HEK293 (cell line): ENCODE results near the gene TUBGCP6.

ENCODE experiments used
- GLI4 ChIP-seq: fragments of 450-650 bp; formaldehyde crosslinking; IDR thresholded peaks from 2 replicates; pipeline ENCODE4 v1.5.1; 2016; ENCODE audit warnings: missing biosample characterization, missing genetic modification characterization
- IKZF3 ChIP-seq: fragments of 450-650 bp; IDR thresholded peaks from 2 replicates; pipeline ENCODE4 v1.5.0; 2018; ENCODE audit warnings: missing biosample characterization, mild to moderate bottlenecking, missing genetic modification characterization, moderate library complexity
- KLF1 ChIP-seq: fragments of 450-650 bp; formaldehyde crosslinking; IDR thresholded peaks from 2 replicates; pipeline ENCODE4 v1.5.1; 2016; ENCODE audit warnings: missing biosample characterization, missing genetic modification characterization
- KLF9 ChIP-seq: fragments of 450-650 bp; formaldehyde crosslinking; IDR thresholded peaks from 2 replicates; pipeline ENCODE4 v1.5.1; 2016; ENCODE audit warnings: missing biosample characterization, missing genetic modification characterization, low read depth
- MYNN ChIP-seq: fragments of 450-650 bp; formaldehyde crosslinking; IDR thresholded peaks from 2 replicates; pipeline ENCODE4 v1.5.1; 2016; ENCODE audit warnings: missing biosample characterization, missing genetic modification characterization, borderline replicate concordance
- ZBTB48 ChIP-seq: fragments of 450-650 bp; formaldehyde crosslinking; IDR thresholded peaks from 2 replicates; pipeline ENCODE4 v1.5.1; 2016; ENCODE audit warnings: missing biosample characterization, missing genetic modification characterization
- ZNF132 ChIP-seq: fragments of 450-650 bp; formaldehyde crosslinking; IDR thresholded peaks from 2 replicates; pipeline ENCODE4 v1.5.1; 2017; ENCODE audit warnings: missing biosample characterization, missing genetic modification characterization, borderline replicate concordance
- ZNF133 ChIP-seq: fragments of 450-650 bp; formaldehyde crosslinking; IDR thresholded peaks from 2 replicates; pipeline ENCODE4 v1.5.1; 2016; ENCODE audit warnings: missing biosample characterization, missing genetic modification characterization
- ZNF16 ChIP-seq: fragments of 450-650 bp; formaldehyde crosslinking; IDR thresholded peaks from 2 replicates; pipeline ENCODE4 v1.5.1; 2016; ENCODE audit warnings: low read depth, missing biosample characterization, missing genetic modification characterization
- ZNF311 ChIP-seq: fragments of 450-650 bp; formaldehyde crosslinking; IDR thresholded peaks from 2 replicates; pipeline ENCODE4 v1.5.1; 2017; ENCODE audit warnings: missing biosample characterization, missing genetic modification characterization, borderline replicate concordance
- ZNF449 ChIP-seq: fragments of 450-650 bp; formaldehyde crosslinking; IDR thresholded peaks from 2 replicates; pipeline ENCODE4 v1.5.1; 2017; ENCODE audit warnings: missing biosample characterization, mild to moderate bottlenecking, missing genetic modification characterization, moderate library complexity
- ZNF48 ChIP-seq: fragments of 450-650 bp; formaldehyde crosslinking; IDR thresholded peaks from 2 replicates; pipeline ENCODE4 v1.5.1; 2016; ENCODE audit warnings: missing biosample characterization, missing genetic modification characterization
- ZNF501 ChIP-seq: fragments of 450-650 bp; formaldehyde crosslinking; IDR thresholded peaks from 2 replicates; pipeline ENCODE4 v1.5.1; 2016; ENCODE audit warnings: missing biosample characterization, missing genetic modification characterization
- ZNF549 ChIP-seq: fragments of 450-650 bp; IDR thresholded peaks from 2 replicates; pipeline ENCODE4 v1.5.1; 2018; ENCODE audit warnings: missing biosample characterization, missing genetic modification characterization, mild to moderate bottlenecking, inconsistent platforms, moderate library complexity
- ZNF555 ChIP-seq: fragments of 450-650 bp; formaldehyde crosslinking; conservative IDR thresholded peaks from 2 replicates; pipeline ENCODE4 v1.5.1; 2017; ENCODE audit warnings: missing biosample characterization, mild to moderate bottlenecking, missing genetic modification characterization, inconsistent platforms
- ZNF571 ChIP-seq: fragments of 450-650 bp; formaldehyde crosslinking; IDR thresholded peaks from 2 replicates; pipeline ENCODE4 v1.5.0; 2017; ENCODE audit warnings: missing biosample characterization, missing genetic modification characterization
- ZNF610 ChIP-seq: fragments of 450-650 bp; formaldehyde crosslinking; IDR thresholded peaks from 2 replicates; pipeline ENCODE4 v1.5.1; 2016; ENCODE audit warnings: missing biosample characterization, missing genetic modification characterization, borderline replicate concordance
- ZSCAN16 ChIP-seq: fragments of 450-650 bp; formaldehyde crosslinking; IDR thresholded peaks from 2 replicates; pipeline ENCODE4 v1.5.1; 2016; ENCODE audit warnings: missing biosample characterization, missing genetic modification characterization
- ZSCAN23 ChIP-seq: fragments of 450-650 bp; formaldehyde crosslinking; IDR thresholded peaks from 2 replicates; pipeline ENCODE4 v1.5.1; 2016; ENCODE audit warnings: missing biosample characterization, missing genetic modification characterization
- TF ChIP-seq, protein P1 (sequence below): fragments of 450-650 bp; formaldehyde crosslinking; IDR thresholded peaks from 2 replicates; pipeline ENCODE4 v1.5.1; 2016; ENCODE audit warnings: missing biosample characterization, missing genetic modification characterization
- TF ChIP-seq, protein P2 (sequence below): fragments of 450-650 bp; IDR thresholded peaks from 2 replicates; pipeline ENCODE4 v1.5.1; 2018; ENCODE audit warnings: missing biosample characterization, missing genetic modification characterization
- TF ChIP-seq, protein P3 (sequence below): fragments of 450-650 bp; formaldehyde crosslinking; IDR thresholded peaks from 2 replicates; pipeline ENCODE4 v1.5.1; 2016; ENCODE audit warnings: missing biosample characterization, missing genetic modification characterization
- TF ChIP-seq, protein P4 (sequence below): fragments of 450-650 bp; formaldehyde crosslinking; IDR thresholded peaks from 2 replicates; pipeline ENCODE4 v1.5.1; 2016; ENCODE audit warnings: missing biosample characterization, missing genetic modification characterization, borderline replicate concordance

TUBGCP6 gene

GRCh38 chr22:50245214-50246072 is 620 bp upstream of the TUBGCP6 start (continued):
- TF ChIP-seq ZNF610: no peak
- peak; percentile 88 for TF ChIP-seq KLF1
- no peak for TF ChIP-seq ZNF16 (tag by site-specific recombination)
- no peak for TF ChIP-seq ZNF48
- TF ChIP-seq ZNF555 (tag by site-specific recombination): no peak
- no peak for TF ChIP-seq ZNF133 (tag by site-specific recombination)
- TF ChIP-seq ZNF132 (tag by site-specific recombination): no peak
- no peak for TF ChIP-seq ZNF449 (tag by site-specific recombination)
- TF ChIP-seq, protein P1, sequence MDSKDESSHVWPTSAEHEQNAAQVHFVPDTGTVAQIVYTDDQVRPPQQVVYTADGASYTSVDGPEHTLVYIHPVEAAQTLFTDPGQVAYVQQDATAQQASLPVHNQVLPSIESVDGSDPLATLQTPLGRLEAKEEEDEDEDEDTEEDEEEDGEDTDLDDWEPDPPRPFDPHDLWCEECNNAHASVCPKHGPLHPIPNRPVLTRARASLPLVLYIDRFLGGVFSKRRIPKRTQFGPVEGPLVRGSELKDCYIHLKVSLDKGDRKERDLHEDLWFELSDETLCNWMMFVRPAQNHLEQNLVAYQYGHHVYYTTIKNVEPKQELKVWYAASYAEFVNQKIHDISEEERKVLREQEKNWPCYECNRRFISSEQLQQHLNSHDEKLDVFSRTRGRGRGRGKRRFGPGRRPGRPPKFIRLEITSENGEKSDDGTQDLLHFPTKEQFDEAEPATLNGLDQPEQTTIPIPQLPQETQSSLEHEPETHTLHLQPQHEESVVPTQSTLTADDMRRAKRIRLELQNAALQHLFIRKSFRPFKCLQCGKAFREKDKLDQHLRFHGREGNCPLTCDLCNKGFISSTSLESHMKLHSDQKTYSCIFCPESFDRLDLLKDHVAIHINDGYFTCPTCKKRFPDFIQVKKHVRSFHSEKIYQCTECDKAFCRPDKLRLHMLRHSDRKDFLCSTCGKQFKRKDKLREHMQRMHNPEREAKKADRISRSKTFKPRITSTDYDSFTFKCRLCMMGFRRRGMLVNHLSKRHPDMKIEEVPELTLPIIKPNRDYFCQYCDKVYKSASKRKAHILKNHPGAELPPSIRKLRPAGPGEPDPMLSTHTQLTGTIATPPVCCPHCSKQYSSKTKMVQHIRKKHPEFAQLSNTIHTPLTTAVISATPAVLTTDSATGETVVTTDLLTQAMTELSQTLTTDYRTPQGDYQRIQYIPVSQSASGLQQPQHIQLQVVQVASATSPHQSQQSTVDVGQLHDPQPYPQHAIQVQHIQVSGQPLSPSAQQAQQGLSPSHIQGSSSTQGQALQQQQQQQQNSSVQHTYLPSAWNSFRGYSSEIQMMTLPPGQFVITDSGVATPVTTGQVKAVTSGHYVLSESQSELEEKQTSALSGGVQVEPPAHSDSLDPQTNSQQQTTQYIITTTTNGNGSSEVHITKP (tag by site-specific recombination): 0 out of 2 replicates have a peak, but pooled peaks have one; percentile 1
- TF ChIP-seq ZNF549 (tag by site-specific recombination): no peak
- TF ChIP-seq, protein P2, sequence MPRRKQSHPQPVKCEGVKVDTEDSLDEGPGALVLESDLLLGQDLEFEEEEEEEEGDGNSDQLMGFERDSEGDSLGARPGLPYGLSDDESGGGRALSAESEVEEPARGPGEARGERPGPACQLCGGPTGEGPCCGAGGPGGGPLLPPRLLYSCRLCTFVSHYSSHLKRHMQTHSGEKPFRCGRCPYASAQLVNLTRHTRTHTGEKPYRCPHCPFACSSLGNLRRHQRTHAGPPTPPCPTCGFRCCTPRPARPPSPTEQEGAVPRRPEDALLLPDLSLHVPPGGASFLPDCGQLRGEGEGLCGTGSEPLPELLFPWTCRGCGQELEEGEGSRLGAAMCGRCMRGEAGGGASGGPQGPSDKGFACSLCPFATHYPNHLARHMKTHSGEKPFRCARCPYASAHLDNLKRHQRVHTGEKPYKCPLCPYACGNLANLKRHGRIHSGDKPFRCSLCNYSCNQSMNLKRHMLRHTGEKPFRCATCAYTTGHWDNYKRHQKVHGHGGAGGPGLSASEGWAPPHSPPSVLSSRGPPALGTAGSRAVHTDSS (tag by site-specific recombination): no peak
- no peak; the same call in 1 of the 2 replicates for TF ChIP-seq ZBTB48 (tag by site-specific recombination)
- TF ChIP-seq KLF9 (tag by site-specific recombination): peak; percentile 85
- TF ChIP-seq, protein P3, sequence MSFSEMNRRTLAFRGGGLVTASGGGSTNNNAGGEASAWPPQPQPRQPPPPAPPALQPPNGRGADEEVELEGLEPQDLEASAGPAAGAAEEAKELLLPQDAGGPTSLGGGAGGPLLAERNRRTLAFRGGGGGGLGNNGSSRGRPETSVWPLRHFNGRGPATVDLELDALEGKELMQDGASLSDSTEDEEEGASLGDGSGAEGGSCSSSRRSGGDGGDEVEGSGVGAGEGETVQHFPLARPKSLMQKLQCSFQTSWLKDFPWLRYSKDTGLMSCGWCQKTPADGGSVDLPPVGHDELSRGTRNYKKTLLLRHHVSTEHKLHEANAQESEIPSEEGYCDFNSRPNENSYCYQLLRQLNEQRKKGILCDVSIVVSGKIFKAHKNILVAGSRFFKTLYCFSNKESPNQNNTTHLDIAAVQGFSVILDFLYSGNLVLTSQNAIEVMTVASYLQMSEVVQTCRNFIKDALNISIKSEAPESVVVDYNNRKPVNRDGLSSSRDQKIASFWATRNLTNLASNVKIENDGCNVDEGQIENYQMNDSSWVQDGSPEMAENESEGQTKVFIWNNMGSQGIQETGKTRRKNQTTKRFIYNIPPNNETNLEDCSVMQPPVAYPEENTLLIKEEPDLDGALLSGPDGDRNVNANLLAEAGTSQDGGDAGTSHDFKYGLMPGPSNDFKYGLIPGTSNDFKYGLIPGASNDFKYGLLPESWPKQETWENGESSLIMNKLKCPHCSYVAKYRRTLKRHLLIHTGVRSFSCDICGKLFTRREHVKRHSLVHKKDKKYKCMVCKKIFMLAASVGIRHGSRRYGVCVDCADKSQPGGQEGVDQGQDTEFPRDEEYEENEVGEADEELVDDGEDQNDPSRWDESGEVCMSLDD (tag by site-specific recombination): no peak
- no peak for TF ChIP-seq GLI4
- TF ChIP-seq, protein P4, sequence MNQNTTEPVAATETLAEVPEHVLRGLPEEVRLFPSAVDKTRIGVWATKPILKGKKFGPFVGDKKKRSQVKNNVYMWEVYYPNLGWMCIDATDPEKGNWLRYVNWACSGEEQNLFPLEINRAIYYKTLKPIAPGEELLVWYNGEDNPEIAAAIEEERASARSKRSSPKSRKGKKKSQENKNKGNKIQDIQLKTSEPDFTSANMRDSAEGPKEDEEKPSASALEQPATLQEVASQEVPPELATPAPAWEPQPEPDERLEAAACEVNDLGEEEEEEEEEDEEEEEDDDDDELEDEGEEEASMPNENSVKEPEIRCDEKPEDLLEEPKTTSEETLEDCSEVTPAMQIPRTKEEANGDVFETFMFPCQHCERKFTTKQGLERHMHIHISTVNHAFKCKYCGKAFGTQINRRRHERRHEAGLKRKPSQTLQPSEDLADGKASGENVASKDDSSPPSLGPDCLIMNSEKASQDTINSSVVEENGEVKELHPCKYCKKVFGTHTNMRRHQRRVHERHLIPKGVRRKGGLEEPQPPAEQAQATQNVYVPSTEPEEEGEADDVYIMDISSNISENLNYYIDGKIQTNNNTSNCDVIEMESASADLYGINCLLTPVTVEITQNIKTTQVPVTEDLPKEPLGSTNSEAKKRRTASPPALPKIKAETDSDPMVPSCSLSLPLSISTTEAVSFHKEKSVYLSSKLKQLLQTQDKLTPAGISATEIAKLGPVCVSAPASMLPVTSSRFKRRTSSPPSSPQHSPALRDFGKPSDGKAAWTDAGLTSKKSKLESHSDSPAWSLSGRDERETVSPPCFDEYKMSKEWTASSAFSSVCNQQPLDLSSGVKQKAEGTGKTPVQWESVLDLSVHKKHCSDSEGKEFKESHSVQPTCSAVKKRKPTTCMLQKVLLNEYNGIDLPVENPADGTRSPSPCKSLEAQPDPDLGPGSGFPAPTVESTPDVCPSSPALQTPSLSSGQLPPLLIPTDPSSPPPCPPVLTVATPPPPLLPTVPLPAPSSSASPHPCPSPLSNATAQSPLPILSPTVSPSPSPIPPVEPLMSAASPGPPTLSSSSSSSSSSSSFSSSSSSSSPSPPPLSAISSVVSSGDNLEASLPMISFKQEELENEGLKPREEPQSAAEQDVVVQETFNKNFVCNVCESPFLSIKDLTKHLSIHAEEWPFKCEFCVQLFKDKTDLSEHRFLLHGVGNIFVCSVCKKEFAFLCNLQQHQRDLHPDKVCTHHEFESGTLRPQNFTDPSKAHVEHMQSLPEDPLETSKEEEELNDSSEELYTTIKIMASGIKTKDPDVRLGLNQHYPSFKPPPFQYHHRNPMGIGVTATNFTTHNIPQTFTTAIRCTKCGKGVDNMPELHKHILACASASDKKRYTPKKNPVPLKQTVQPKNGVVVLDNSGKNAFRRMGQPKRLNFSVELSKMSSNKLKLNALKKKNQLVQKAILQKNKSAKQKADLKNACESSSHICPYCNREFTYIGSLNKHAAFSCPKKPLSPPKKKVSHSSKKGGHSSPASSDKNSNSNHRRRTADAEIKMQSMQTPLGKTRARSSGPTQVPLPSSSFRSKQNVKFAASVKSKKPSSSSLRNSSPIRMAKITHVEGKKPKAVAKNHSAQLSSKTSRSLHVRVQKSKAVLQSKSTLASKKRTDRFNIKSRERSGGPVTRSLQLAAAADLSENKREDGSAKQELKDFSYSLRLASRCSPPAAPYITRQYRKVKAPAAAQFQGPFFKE (tag by site-specific recombination): no peak
- TF ChIP-seq MYNN: no peak
- no peak for TF ChIP-seq ZSCAN16 (tag by site-specific recombination)
- TF ChIP-seq IKZF3: no peak
- no peak for TF ChIP-seq ZNF311
- TF ChIP-seq ZNF571 (tag by site-specific recombination): no peak
- no peak for TF ChIP-seq ZSCAN23 (tag by site-specific recombination)
- no peak for TF ChIP-seq ZNF501 (tag by site-specific recombination)
